VCaP (cell line): ENCODE data around the gene FIBP.

Source experiments
- H3K27ac ChIP-seq: fragments of 450-650 bp; 2 replicates; pipeline ENCODE4 v1.5.1; 2017
- TF ChIP-seq, protein P1 (sequence below): fragments of 450-650 bp; conservative IDR thresholded peaks from 2 replicates; pipeline ENCODE4 v1.5.1; 2017; ENCODE audit warnings: mild to moderate bottlenecking, moderate library complexity

The FIBP gene

GRCh38 chr11:65861533-65862183, 26.6 kb downstream of the FIBP start:
- H3K27ac ChIP-seq: peak overlapping the region; percentile 100

GRCh38 chr11:65861165-65861505, 27.1 kb downstream of the FIBP start:
- TF ChIP-seq, protein P1, sequence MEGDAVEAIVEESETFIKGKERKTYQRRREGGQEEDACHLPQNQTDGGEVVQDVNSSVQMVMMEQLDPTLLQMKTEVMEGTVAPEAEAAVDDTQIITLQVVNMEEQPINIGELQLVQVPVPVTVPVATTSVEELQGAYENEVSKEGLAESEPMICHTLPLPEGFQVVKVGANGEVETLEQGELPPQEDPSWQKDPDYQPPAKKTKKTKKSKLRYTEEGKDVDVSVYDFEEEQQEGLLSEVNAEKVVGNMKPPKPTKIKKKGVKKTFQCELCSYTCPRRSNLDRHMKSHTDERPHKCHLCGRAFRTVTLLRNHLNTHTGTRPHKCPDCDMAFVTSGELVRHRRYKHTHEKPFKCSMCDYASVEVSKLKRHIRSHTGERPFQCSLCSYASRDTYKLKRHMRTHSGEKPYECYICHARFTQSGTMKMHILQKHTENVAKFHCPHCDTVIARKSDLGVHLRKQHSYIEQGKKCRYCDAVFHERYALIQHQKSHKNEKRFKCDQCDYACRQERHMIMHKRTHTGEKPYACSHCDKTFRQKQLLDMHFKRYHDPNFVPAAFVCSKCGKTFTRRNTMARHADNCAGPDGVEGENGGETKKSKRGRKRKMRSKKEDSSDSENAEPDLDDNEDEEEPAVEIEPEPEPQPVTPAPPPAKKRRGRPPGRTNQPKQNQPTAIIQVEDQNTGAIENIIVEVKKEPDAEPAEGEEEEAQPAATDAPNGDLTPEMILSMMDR: no peak
- peak overlapping the region; percentile 100 for H3K27ac ChIP-seq

More at GRCh38 chr11:65861533-65862183, 26.6 kb downstream of the FIBP start:
- TF ChIP-seq, protein P1: no peak

GRCh38 chr11:65860278-65861164, 27.8 kb downstream of the FIBP start, which contains the start of gene MUS81:
MUS81 (plus strand) TSS chr11:65860433; CDS start chr11:65860754, 321 bp downstream.
- TF ChIP-seq, protein P1: peak; percentile 100
- peak within 1 kb of the TSS; percentile 100 for H3K27ac ChIP-seq

DNA sequence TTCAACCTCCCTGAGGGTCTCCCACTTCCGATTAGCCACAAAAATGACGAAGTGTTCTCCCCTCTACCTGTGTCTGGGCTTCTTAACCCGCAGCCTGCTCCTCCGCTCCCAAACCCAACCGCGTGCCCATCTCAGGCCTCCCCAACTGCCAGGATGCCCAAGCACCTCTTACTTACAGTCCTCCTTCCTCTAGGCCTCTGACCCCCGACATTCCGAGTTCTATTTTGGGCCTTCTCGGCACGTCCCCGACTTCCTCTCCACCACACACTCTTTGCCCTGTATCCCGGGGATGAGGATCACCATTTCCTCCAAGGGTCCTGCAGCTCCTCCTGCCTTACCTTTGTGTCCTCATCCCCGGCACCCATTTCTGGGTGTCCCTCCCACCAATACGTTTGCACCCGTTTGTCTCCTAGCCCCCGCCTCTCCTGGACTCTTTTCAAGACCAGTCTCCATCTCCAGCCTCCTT, 28.4 kb downstream of the FIBP start:
- TF ChIP-seq, protein P1: no peak
- peak overlapping the region; percentile 100 for H3K27ac ChIP-seq

GRCh38 chr11:65859095-65859811, 29.0 kb downstream of the FIBP start:
- TF ChIP-seq, protein P1: no peak
- H3K27ac ChIP-seq: peak overlapping the region; percentile 100

DNA sequence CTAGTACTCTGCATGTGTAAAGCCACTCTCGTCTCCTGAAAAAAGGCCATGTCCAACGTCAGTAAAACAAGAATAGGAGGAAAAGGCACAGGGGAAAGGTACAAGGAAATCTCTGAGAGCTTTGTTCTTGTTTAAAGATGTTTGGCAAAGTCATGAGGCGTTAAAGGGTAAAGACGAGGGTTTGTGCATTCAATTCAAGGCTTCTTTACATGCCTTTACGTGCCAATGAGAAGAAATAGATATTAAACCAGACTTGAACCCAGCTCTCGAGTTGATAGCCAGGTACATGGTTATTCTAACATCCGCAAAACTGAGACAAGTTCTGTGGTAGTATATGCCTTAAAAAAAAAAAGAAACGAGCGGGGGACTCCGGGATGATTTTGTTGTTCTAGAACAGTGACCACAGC, 29.6 kb downstream of the FIBP start:
- TF ChIP-seq, protein P1: no peak
- H3K27ac ChIP-seq: peak overlapping the region; percentile 100
